ENCODE results near the gene TBX1.

DNA sequence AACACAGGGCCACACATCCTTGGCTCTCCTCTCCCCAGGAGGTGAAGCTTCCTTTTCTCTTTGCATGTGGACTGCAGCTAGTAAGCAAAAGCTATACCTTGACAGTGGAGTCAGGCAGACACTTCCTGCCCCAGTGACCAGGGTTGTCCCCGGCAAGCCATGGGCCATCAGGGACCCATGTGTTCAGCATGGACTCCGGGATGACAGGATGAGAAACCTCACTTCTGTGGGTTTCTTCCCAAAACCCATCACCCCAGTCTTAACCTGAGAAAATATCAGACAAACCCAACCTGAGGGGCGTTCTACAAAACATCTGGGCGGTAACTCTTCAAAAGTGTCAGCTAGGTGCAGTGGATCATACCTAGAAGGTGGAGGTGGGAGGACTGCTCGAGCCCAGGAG, 53.9 kb downstream of the TBX1 start:
- TF ChIP-seq CTCF (IDR thresholded peaks at IDR 0.05) (no peak), POLR2A (IDR thresholded peaks at IDR 0.05) (no peak)
